Measurements from ENCODE around the gene OSCP1. TPM values are rescaled to one million over a fixed set of nuclear protein-coding genes. Genes with fewer than 3 reads are reported as not detected.
A peak's percentile ranks its signal among the peaks of the same experiment; 100 is the strongest.

OSCP1 gene
- polyA plus RNA-seq, 1 of the 3 experiments (the other 2 are of a cell fraction), result 11.9 TPM

GRCh38 chr1:36401602-36402503, 48.4 kb downstream of the OSCP1 start:
- WGBS (ENCODE audit: low lambda C conversion rate), result 75% methylated on average over 2 of the region's 12 CpGs
- Histone ChIP-seq H3K9ac (no peak overlapping the region), H3F3A (replicated peaks; ENCODE audit: insufficient read depth) (peaks cover 5% of the 10 kb centered on the region), H3K27ac (ENCODE audit: low read depth in 2 of 2, low read length in 1 of 2) (no peak overlapping the region), H3K4me1 (ENCODE audit: control insufficient read depth in 1 of 2, insufficient read depth in 2 of 2, low read depth in 1 of 2, low read length in 1 of 2) (peaks cover 0 to 5% of the 10 kb centered on the region in 2 experiments; a peak in 2 of 4 replicates), H3K4me2 (no peak overlapping the region), H4K20me1 (ENCODE audit: insufficient read depth) (no peaks in the 10 kb centered on the region), H3K9me2 (no peaks in the 10 kb centered on the region), H2AFZ (ENCODE audit: low read depth) (0 out of 2 replicates have a peak overlapping the region, but pooled peaks have one; percentile 35), H3K9me3 (no peaks in the 10 kb centered on the region), H3K36me3 (replicated peaks in 1 of 2; ENCODE audit: control insufficient read depth in 1 of 2, insufficient read depth in 2 of 2, low read length in 1 of 2) (no peaks in the 10 kb centered on the region), H3K4me3 (ENCODE audit: low read depth in 2 of 2, low read length in 1 of 2) (no peak overlapping the region), H3K79me2 (ENCODE audit: insufficient read depth) (peaks cover 7% of the 10 kb centered on the region; the same call in 1 of the 2 replicates), H3K27me3 (ENCODE audit: insufficient read depth) (no peaks in the 10 kb centered on the region)
- no peak for TF ChIP-seq TAF1 (IDR thresholded peaks at IDR 0.05; ENCODE audit: borderline replicate concordance, low read depth, low read length)
- no peak for TF ChIP-seq POLR2AphosphoS5 (IDR thresholded peaks at IDR 0.05; ENCODE audit: low read depth, low read length)
- no peak for TF ChIP-seq SIN3A (IDR thresholded peaks at IDR 0.05; ENCODE audit: borderline replicate concordance, low read depth, low read length)
- DNase-seq, result no peak
- ChIA-PET CTCF (interaction anchor here (1.4 to 1.8 kb wide), 2 partner anchors 18 kb away, joined by 3 to 5 read pairs; no protein-coding TSS in a partner anchor), POLR2A (no interaction called here)

GRCh38 chr1:36400825-36401601, 49.2 kb downstream of the OSCP1 start:
- H3K9ac ChIP-seq, result no peak overlapping the region

More at GRCh38 chr1:36400825-36401601, 49.2 kb downstream of the OSCP1 start:
- Histone ChIP-seq H3K9me3 (no peaks in the 10 kb centered on the region), H3K4me3 (ENCODE audit: low read depth in 2 of 2, low read length in 1 of 2) (no peak overlapping the region), H3K9me2 (no peaks in the 10 kb centered on the region), H4K20me1 (ENCODE audit: insufficient read depth) (no peaks in the 10 kb centered on the region), H3K4me2 (no peak overlapping the region), H2AFZ (ENCODE audit: low read depth) (no peak overlapping the region), H3K27me3 (ENCODE audit: insufficient read depth) (no peaks in the 10 kb centered on the region), H3F3A (replicated peaks; ENCODE audit: insufficient read depth) (peaks cover 5% of the 10 kb centered on the region), H3K36me3 (replicated peaks in 1 of 2; ENCODE audit: control insufficient read depth in 1 of 2, insufficient read depth in 2 of 2, low read length in 1 of 2) (no peaks in the 10 kb centered on the region), H3K79me2 (ENCODE audit: insufficient read depth) (peaks cover 15% of the 10 kb centered on the region), H3K4me1 (ENCODE audit: control insufficient read depth in 1 of 2, insufficient read depth in 2 of 2, low read depth in 1 of 2, low read length in 1 of 2) (peaks cover 0 to 5% of the 10 kb centered on the region in 2 experiments; a peak in 2 of 4 replicates), H3K27ac (ENCODE audit: low read depth in 2 of 2, low read length in 1 of 2) (no peak overlapping the region)
- 95% methylated on average over 8 of the region's 22 CpGs for WGBS (ENCODE audit: low lambda C conversion rate)
- CTCF ChIA-PET, result interaction anchor here (0.8 to 2.2 kb wide), 5 partner anchors 19 to 1113 kb away, joined by 3 to 7 read pairs (median 3); partner anchors contain the start of genes MEAF6 and TRAPPC3
- DNase-seq, result no peak
- POLR2A ChIA-PET, result interaction anchor here (1.0 kb wide), 1 partner anchor 15 kb away, joined by 3 read pairs; no protein-coding TSS in a partner anchor
- no peak for TF ChIP-seq TCF12 (IDR thresholded peaks at IDR 0.05)
- no peak for TF ChIP-seq ZBTB33 (IDR thresholded peaks at IDR 0.05; ENCODE audit: borderline replicate concordance, low read depth)
- TF ChIP-seq RAD21 (IDR thresholded peaks at IDR 0.05; ENCODE audit: low read length), result no peak
- no peak for TF ChIP-seq ELF1 (IDR thresholded peaks at IDR 0.05)
- no peak for TF ChIP-seq SIN3A (IDR thresholded peaks at IDR 0.05; ENCODE audit: borderline replicate concordance, low read depth, low read length)

Measured in SK-N-SH (cell line).